GM18508 (cell line): ENCODE data around the gene RBM8A.

Experiments used
- ATAC-seq: cut with Tn5 transposase; IDR thresholded peaks from one replicate; pipeline ENCODE4 v1.9.1; 2021; ENCODE audit warnings: moderate number of reproducible peaks; ENCODE audit not compliant: insufficient read depth, unreplicated experiment

The RBM8A gene

DNA sequence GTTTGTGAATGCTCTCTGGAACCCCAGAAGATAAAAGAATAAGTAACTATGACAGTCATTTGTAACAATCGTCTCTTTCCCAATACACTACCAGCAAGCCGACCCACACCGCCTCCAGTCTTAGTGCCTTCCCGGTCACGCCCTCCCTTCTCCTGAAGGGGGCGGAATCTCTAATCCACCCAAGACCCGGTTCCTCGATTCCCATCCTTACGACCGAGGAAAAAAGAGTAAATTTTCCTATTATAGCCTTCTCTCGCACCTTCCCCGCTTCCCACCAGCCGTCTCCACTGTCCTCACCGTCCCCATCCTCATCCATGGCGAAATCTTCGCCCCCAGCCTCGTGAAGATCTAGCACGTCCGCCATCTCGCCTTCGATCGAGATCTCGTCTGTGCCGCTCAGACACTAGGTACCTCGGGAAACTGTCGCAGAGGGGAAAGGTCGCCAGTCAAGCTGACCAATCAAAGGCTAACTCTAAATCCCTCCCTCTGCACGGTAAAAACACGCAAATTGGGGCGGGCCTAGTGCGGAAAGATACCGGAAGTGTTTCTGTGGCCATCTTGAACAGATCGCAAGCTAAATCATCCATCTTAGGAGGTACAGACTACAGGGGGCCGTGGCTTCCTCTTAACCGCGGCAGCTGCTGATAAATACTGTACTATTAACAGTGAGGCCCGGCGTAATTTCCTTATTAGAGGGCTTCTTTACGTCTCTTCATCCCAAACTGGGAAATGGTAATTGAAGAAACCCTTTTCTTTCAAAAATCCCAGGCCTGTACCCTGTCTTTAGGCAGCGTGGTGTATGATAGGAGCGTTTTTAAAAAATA, at the start of gene RBM8A:
Gene RBM8A, minus strand, starts transcription at position 422 of the 824 bp plus-strand sequence. Its CDS starts 58 bp downstream, at position 364.
- ATAC-seq, result peak; percentile 89

DNA sequence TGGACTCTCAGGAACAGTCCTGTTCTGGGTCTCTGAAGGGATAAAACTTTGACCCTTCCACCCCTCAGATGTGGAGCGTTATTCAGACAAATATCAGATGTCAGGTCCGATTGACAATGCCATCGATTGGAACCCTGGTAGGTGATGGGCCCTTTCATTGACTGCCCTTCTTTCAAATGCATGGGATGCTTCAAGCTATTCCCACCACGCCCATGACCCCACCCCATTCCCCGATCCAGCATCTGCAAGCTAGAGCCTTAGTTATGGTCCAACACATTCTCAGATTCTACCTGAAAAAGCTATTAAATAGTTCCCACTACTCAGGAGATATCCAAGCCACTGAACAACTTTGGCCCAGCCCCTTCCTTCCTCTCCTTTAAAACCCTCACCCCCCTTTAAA, 49.7 kb upstream of the RBM8A start:
- no peak for ATAC-seq

DNA sequence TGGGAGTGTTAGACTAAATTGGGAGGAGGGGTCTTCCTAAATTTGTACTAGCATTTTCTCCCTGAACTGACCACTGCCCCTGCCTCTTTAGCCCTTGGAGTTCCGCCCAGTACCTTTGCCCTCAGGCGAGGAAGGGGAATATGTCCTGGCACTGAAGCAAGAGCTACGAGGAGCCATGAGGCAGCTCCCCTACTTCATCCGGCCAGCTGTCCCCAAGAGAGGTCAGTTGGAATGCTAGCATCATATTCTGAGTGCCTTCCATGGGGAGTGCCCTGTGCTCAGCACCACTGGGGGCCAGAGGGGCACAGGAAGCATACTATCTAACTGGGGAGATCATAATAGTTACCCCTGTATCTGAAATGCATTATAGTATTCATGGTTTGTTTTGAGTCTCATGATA, 47.9 kb upstream of the RBM8A start:
- no peak for ATAC-seq

DNA sequence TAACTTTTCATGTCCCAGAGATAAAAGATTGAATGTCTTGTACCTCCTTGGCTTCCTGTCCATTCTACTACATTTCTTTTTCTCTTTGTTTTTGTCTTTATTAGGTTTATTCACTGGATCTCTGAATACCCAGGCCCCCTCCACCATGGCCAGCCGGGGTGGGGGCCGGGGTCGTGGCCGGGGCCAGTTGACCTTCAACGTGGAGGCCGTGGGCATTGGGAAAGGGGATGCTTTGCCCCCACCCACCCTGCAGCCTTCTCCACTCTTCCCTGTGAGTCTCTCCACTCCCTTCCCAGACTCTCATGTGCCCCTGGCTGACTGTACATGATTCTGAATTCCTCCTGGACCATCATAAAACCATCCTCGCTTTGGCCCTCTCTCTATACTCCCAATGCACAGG, 47.4 kb upstream of the RBM8A start:
- no peak for ATAC-seq

DNA sequence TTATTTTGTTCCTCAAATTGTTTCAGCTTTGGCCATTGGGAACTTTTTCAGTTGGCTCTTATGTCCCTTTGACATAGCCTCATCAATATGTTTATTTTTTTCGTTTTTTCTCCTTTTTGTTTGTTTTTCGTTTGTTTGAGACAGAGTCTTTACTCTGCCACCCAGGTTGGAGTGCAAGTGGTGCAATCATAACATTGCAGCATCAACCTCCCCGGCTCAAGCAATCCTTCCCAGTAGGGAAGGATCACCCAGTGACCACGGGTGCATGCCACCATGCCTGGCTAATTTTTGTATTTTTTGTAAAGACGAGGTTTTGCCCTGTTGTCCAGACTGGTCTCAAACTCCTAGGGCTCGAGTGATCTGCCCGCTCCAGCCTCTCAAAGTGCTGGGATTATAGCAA, 45.3 kb upstream of the RBM8A start:
- no peak for ATAC-seq

DNA sequence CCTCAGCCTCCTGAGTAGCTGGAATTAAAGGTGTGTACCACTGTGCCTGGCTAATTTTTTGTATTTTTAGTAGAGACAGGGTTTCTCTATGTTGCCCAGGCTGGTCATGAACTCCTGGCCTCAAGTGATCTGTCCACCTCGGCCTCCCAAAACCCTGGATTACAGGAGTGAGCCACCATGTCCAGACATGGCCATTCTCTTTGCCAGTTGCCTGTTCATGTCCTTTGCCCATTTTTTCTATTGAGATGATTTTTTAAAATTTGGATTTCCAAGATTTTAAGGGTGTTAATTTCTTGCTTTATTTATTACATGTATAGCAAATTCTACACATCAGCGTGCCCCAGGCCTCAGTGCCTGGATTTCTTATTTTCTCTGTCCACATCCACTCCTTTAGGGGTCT, 40.0 kb upstream of the RBM8A start:
- ATAC-seq, result no peak

DNA sequence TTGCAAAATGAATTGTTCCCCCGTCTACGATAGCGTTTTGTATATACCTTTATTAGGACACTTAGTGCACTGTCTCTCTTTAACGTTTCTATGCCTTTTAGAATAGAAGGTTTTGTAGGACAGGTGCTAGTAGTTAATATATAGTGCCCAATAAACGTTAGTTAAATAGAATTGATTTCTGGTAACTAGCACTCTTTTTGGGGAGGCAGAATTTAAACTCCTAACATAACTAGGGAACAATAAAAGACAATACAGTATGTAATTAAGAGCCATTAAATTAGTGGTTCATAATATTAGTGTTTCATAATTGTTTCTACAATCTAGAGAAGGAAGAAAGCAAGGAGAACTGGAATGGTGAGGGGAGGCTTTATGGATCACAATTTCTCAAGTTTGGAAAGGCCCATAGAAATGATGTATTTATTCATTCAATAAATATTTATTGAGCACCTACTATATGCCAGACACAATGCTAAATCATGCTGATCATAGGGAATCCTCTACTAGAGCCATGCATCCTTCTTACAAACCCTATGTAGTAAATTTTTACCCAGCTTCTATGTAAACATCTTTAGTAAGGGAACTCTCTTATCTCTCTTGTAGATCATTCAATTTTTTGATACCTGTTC, 37.9 kb upstream of the RBM8A start:
- no peak for ATAC-seq

DNA sequence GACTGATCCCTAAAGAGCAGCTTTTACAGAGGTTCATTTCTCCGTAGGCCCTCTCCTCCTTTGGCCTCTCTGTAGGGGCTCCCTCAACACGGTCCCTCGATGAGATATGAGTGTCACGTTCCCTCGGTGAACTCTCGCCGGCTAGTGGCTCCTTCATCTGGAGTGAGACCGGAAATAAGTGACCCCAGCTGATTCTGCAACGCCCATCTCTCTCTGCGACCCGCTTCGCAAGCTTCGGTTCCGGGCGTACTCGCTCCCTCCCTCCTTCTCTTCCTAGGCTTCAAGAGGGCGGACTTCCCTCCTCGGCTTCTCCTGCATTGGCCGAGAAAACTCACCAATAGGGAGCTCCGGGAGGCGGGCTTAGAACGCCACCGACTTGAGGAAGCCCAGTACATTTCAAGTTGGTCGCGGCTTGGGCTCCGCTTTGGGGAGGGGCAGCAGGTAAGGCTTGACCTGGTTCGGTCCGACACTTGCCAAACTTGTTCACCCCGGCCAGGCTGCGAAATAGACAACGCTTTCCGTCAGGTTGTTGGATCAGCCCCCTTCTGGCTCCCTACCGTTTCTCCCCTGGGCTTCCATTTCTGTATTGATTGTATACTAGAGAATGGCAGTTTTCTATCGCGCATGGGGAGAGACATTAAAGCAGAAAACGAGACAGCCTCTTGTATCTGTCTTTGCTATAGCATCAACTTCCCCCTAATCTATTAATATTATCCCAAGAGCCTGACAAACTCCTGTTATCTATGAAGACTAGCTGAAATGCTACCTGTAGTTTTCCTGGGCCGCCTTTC, 37.2 kb upstream of the RBM8A start, which contains the start of the genes ANKRD34A and POLR3GL:
Gene ANKRD34A, minus strand, starts transcription at position 248 of the 791 bp plus-strand sequence. CDS start 2,816 bp downstream, outside the sequence.
Gene POLR3GL, plus strand, starts transcription at position 363 of the 791 bp plus-strand sequence. CDS start 10,176 bp downstream, outside the sequence.
- peak; percentile 52 for ATAC-seq

DNA sequence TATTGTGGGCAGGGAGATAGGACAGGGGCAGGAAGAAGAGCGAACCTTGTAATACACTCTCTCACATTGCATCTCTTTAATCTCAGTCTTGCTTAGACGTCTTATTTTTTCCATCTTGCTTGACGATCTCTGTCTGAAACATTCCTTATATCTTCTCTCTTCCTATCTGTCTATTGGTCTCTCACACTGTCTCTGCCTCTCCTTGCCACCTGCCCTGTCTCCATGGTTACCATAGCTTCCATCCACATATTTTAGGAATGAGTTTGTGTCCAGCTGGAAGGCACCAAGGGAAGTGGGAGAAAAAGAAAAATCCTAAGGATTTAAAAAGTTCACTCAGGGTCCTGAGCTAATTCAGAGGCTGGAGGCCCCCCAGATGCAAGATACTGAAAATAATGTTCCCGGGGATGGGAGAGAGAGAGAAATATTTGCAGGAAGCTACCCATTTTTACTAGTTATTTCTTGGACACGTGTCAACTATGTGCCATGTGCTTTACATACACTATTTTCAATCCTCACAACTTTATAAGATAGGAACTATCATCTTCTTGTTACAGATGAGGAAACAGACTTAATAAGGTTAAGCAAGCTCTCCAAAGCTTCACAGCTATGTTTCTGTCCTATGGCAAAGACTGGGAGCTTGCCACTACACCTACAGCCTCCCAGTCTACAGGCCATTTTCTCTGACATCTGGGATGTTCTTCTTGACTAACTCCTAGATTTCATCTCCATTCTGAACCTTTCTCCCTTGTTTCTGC, 36.2 kb upstream of the RBM8A start:
- ATAC-seq, result no peak

DNA sequence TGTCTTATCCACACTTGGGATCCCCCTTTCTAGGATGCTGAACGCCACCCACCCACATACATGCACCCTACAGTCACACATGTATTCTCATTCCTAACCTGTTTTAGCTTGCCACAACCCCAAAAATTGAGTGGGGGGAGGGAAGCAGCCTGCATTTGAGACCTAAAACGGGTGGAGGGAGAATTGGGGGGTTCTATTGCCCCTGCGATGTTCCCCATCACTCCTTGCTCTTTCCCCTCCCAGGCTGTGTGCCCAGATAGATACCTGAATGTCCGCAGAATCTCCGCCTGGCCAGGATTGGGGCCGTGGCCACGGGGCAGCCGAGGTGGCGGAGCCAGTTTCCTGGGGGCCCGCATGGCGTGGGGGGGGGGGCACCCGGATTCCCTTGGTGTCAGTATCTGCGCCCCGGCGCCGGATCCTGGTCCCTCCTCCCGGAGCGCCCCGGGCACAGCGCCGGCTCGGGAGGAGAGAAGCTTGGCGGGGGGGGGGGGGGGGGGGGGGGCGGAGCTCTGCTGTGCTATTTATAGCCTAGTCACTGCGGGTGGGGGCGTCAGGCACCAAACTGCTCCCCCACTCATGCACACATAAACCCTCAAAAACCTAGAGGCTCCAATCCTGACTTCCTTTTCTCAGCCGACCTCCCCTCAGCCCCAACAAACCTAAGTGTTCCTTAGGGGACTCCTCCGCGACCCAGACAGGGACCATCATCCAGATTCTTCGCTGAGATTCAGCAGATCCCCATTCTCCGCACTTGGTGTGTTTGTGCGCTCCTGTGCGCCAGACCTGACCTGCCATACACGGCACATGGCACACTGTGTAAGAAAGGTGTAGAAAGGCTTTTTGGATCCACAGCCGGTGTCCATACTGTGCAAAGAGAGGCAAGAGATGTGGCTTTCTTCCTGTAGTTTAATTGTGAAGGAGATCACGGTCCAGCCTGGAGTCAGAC, 35.1 kb upstream of the RBM8A start:
- ATAC-seq, result no peak

DNA sequence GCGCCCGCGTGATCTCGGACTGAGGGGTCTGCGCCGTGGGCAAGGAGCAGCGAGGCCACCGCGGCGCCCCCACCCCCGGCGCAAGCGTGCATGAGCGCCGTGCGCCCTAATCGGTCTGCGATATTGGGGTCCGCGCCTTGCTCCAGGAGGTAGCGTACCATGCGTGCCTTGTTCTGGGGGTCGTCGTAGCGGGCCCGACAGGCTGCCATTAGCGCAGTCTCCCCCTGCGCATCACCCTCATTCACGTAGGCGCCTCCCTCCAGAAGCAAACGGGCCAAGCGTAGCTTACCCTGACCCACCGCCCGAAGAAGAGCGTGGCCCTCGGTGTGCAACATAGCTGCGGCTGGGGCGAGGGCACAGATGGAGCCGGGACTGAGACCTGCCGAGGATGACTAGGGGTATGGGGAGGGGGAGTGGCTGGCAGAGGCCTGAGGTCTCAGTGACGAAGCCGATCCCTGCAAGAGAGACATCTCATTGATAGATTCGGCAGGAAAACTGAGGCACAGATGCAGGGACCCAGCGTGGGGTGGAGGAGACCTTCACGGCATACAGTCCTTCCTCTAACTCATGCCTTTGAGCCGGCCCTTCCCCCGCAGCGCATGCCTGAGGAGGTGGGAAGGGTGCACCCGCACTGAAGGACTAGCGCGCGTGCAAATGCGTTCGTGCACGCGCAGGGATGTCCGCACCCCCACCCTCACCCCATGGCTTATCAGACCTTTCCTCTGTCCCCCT, 34.3 kb upstream of the RBM8A start:
- no peak for ATAC-seq

DNA sequence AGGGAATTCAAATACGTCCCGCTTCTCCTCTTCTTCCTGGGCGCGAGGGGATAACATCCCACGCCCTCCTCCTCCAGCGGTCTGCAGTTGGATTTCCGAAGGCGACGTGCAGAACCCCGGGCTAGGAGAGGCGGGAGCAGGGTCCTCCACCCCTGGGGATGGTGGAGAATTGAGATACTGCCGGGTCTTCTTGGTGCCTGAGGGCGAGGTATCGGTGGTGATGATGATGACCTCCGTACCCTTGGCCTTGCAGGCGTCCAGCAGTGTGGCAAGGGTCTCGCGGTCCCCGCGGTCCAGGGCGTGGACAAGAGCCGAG, 33.8 kb upstream of the RBM8A start:
- no peak for ATAC-seq

DNA sequence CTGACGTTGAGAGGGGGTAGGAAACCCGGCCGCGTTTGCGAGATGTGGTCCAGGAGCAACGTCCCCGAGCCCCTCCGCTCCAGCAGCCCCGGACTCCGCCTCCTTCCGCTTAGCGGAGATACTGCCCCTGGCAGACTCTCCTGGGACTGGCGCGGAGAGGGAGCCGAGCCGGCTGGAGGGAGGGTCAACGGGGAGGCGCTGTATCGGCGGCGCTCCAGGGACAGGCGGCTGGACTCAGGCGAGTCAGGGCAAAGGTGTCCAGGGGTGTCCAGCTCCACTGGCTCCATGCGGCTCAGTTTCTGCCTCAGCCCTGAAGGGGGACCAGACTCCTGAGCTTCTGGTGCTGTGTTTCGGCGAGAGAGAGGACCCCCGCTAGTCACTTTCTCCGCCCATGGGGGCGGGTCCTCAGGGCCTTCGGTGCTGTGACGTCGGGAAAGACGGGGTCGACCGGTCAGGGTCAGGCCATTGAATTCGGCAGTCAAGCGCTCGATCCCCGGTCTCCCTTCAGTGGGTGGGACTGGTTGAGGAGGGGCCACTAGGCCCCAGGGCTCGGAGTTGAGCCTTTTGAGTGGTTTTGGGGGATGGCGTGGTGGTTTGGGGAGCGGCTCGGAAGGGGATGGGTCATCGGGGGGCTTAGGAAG, 33.3 kb upstream of the RBM8A start:
- ATAC-seq, result no peak

DNA sequence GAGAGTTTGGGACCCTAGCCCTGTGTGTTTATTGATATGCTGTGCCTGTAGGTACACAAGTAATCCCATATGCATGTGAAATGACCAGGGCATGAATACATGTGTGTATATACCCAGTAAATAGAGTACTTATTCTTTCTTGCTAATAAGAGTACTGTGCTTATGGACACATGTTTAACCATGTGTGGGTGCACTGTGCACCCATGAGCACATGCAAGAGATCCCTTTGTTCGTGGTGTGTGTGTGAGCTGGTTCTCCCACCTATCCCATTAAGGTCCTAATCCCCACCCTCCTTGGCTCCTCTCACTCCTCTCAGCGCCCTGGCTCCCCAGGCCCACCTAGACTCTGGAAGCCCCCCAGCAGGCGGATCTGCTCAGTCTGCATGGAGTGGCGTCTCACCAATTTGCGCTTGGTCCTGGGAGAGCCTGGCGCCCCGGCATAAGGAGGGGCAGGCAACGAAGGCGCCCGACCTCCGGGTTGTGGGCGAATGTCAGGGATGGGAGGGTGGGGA, 32.7 kb upstream of the RBM8A start:
- no peak for ATAC-seq

DNA sequence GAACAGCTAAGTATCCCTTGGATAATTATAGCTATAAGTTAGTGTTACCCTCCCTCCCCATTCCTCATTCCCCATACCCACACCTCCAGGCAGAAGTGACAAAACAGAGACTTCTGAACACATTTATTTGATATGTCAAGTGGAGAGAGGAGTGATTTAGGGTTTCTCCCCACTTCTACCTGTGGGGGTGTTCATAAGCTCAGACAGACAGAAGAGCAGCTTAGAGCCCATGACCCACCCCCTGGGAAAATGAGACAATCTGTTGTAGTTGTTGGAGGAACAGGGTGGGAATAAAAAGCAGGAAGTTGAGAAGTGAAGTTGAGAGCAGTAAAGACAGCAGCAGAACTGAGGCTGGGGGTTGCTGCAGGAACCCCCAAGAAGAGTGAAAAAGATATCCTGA, 32.0 kb upstream of the RBM8A start:
- ATAC-seq, result no peak

DNA sequence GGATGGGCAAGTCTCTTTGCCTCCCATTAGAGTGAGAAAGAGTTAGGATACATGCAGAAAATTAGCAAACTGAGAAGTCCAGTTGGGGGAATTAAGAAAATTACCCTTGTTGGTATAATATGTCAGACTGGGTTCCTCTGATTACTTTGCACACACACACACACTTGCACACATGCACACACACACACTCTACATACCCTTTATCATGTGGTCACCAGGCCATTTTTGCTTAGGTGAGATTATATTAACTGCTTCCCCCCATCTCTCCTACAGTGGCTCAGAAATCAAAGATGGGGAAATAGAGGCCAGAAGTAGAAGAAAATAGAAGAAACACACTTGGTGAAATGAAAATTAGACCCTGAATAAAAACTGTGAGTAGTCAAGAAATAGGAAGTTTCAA, 31.4 kb upstream of the RBM8A start:
- ATAC-seq, result no peak

DNA sequence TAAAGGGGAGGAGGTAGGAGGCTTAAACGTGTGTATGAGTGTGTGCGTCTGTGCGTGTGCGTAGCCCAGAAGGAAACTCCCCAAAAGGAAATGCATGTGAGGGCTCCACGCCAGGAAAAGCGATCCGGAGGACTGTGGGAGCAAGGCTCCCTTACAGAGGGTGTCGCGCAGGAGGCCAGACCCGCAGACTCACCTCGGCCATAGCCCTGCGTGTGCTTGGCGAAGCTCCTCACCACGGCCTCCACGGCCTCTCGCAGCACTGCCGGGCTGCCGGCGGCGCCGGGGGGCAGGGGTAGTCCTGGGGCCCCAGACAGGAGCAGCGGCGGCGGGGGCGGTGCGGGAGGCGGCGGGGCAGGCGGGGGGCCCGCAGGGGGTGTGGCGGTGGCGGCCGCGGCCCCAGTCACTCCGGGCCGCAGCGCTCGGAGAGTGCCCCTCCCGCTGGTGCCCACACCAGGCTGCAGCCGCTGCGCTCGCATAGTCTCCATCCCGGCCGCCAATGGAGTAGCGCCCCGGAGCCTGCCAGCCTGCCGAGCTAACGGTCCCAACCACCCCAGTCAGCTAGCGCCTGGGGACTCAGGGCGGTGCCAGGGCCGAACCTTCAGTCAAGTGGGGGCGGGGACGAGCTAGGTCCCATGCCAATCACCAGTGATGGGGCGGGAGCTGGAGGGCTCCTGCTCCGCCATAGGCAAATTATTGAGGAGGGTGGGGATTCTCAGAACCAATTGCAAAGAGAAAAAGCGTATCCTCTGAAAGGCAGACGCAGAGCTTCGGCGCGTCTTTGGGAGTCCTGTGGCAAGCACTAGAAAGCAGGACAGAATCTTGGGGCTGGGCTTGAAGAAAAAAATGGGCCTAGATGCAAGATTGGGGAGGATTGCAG, 30.4 kb upstream of the RBM8A start, which contains the start of gene LIX1L:
Gene LIX1L, minus strand, starts transcription at position 575 of the 877 bp plus-strand sequence. Its CDS starts 90 bp downstream, at position 485.
- peak; percentile 71 for ATAC-seq
